Gastroesophageal sphincter (tissue), 4 donors: ENCODE data around the gene ABHD5. TPM values are rescaled to one million over a fixed set of nuclear protein-coding genes. Genes with fewer than 3 reads are reported as not detected.
"Not testable (repeated sequence)": the region's sequence is repeated elsewhere in the genome, so short reads cannot be mapped to it uniquely, and the experiment has no call there.

Experiments
- ATAC-seq: fragments of 150-250 bp; one replicate; pipeline ENCODE4 v1.9.1; 2016; ENCODE audit warnings: mild to moderate bottlenecking, moderate library complexity
- H3K27ac ChIP-seq, 4 donors: fragments of 200-600 bp; sonication (generic) in 3 of 4; 1 replicate in 3 of 4; 2 replicates in 1 of 4; pipeline ENCODE4 v1.5.1; 2016 to 2019
- H3K27me3 ChIP-seq: fragments of 200-600 bp; sonication (generic); one replicate; pipeline ENCODE4 v1.5.1; 2019
- H3K36me3 ChIP-seq, 2 donors: fragments of 200-600 bp; sonication (generic); one replicate each; pipeline ENCODE4 v1.5.1; 2019; ENCODE audit warnings: control low read depth in 1 of 2
- H3K4me1 ChIP-seq, 3 donors: fragments of 200-600 bp; sonication (generic); 1 replicate in 2 of 3; 2 replicates in 1 of 3; pipeline ENCODE4 v1.5.1; 2016 to 2019; ENCODE audit warnings: control low read depth in 2 of 3
- H3K4me3 ChIP-seq, 2 donors: fragments of 200-600 bp; sonication (generic); one replicate each; pipeline ENCODE4 v1.5.1; 2019; ENCODE audit warnings: mild to moderate bottlenecking in 1 of 2, moderate library complexity in 1 of 2
- H3K9me3 ChIP-seq, 3 donors: fragments of 200-600 bp; sonication (generic); one replicate each; pipeline ENCODE4 v1.5.1; 2017 to 2019; ENCODE audit warnings: control low read depth in 2 of 3
- EP300 ChIP-seq: sonication (generic); formaldehyde crosslinking; IDR thresholded peaks from one replicate; pipeline ENCODE4 v1.6.1; 2017; ENCODE audit warnings: antibody characterized with exemption, mild to moderate bottlenecking
- POLR2A ChIP-seq, 2 donors: fragments of 450-650 bp; IDR thresholded peaks; one replicate each; pipeline ENCODE4 v1.6.1; 2017; ENCODE audit warnings: antibody characterized with exemption in 2 of 2, mild to moderate bottlenecking in 2 of 2, moderate library complexity in 1 of 2
- POLR2AphosphoS5 ChIP-seq: sonication (generic); formaldehyde crosslinking; IDR thresholded peaks from one replicate; pipeline ENCODE4 v1.6.1; 2017; ENCODE audit warnings: antibody characterized with exemption
- WGBS, 2 donors: methylation state at CpG; one replicate each; pipeline ENCODE4 v1.1.5; 2018; ENCODE audit warnings: low coverage in 1 of 2; 5-methylcytosine and 5-hydroxymethylcytosine counted together
- total RNA-seq, 4 donors: library from RNA; depleted of rRNA; stranded (reverse); fragments of >200 nt; gene quantifications; one replicate each; pipeline ENCODE4 v1.1.0, GENCODE V29; 2016
- TF ChIP-seq, protein P1 (sequence below), 4 experiments: fragments of 200-600 bp in 2 of 4; fragments of 450-650 bp in 2 of 4; sonication (generic) in 1 of 4; IDR thresholded peaks; one replicate each; pipeline ENCODE4 v1.5.1; 2017 to 2019; ENCODE audit warnings: antibody characterized with exemption in 4 of 4, mild to moderate bottlenecking in 2 of 4, moderate library complexity in 2 of 4

The ABHD5 gene
- total RNA-seq, 4 donors from 2014 or later = 26.1 to 53.2 (median 34.8) TPM

DNA sequence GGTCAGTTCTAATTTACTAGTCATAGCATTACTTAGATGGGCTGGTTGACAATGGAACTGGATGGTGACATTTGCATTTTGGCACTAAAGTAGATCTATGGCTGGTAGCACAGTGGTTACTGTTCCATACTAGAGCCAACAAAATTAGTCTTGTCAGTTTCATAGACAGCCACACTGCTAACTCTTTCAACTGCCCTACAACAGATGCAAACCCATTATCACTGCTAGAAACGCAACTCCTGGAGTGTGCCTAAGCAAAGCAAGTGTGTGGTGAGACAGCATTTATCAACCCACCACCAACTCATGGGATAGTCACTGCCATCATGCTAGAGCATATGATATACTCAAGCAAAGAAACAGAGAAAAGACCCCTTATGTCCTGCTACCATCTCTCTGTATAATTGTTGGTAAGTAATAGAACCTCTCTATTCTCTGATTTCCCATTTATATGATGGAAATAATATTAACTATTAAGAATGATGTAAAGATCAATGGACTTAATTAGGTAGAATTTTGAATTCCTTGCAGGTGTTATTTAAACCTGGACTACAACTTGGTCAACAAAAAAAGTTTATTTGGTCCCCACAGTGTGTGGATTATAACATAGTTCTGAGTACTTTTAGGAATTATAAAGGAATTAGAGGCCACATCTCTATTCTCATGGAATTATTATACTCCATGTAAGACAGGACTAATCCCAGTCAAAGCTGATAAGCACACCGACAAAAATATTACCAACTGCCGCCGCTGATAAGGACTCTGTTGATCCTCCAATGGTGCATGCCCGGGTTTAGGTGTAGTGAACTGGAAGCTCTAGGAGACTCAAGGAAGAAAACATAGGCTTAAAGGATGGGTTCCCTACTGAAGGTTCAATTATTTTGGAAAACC lies 19.9 kb upstream of the ABHD5 start:
- no peaks in the 10 kb centered on the region for H3K9me3 ChIP-seq
- H3K4me3 ChIP-seq = no peak overlapping the region
- no peaks in the 10 kb centered on the region for H3K27me3 ChIP-seq
- H3K4me1 ChIP-seq = no peaks in the 10 kb centered on the region
- ATAC-seq = no peak
- H3K27ac ChIP-seq = no peak overlapping the region
- no peaks in the 10 kb centered on the region for H3K36me3 ChIP-seq
- 90 to 91% methylated on average over 5 of the region's 5 CpGs for WGBS, 2 donors
- TF ChIP-seq POLR2AphosphoS5 (no peak), POLR2A (IDR thresholded peaks at IDR 0.05) (no peak)

DNA sequence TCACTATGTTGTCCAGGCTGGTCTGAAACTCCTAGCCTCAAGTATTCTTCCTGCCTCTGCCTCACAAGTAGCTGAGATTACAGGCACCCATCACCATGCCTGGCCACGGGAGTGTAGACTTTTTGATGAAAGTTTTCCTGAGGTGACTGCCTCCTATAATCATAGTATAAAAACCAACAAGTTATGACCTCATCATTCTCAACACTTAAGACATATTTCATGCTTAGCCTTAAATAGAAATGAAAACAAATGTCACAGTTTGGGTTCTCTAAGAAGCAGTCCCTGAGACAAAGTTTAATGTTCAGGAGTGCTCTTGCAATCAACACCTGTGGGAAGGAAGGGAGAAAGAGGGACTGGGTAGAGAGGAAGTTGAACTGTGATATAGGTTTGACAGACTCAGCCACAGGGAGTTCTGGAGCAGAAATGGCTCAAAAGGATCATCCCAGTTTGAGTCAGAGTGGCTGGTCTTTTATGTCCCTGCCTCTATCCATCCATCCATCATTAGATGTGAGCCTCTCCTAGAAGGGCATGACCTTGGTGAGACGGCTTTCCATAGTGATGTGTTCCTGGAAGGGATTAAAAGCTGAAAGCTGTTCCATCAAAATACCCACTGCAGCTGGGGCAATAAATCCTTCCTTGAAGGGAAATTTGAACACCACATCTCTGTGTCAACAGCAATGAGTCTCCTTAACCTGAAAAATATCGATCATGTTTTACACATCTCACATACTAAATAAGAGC lies 16.2 kb upstream of the ABHD5 start:
- no peak overlapping the region for H3K27ac ChIP-seq
- no peaks in the 10 kb centered on the region for H3K4me1 ChIP-seq
- no peak overlapping the region for H3K4me3 ChIP-seq
- no peak for ATAC-seq
- WGBS, 2 donors = 72 to 88% methylated on average over 2 to 3 of the region's 3 CpGs
- H3K27me3 ChIP-seq = no peaks in the 10 kb centered on the region
- H3K9me3 ChIP-seq = peaks cover 0 to 8% (median 0%) of the 10 kb centered on the region in 3 donors
- no peaks in the 10 kb centered on the region for H3K36me3 ChIP-seq
- TF ChIP-seq POLR2A (IDR thresholded peaks at IDR 0.05) (no peak), EP300 (no peak), POLR2AphosphoS5 (no peak)
- TF ChIP-seq, protein P1, sequence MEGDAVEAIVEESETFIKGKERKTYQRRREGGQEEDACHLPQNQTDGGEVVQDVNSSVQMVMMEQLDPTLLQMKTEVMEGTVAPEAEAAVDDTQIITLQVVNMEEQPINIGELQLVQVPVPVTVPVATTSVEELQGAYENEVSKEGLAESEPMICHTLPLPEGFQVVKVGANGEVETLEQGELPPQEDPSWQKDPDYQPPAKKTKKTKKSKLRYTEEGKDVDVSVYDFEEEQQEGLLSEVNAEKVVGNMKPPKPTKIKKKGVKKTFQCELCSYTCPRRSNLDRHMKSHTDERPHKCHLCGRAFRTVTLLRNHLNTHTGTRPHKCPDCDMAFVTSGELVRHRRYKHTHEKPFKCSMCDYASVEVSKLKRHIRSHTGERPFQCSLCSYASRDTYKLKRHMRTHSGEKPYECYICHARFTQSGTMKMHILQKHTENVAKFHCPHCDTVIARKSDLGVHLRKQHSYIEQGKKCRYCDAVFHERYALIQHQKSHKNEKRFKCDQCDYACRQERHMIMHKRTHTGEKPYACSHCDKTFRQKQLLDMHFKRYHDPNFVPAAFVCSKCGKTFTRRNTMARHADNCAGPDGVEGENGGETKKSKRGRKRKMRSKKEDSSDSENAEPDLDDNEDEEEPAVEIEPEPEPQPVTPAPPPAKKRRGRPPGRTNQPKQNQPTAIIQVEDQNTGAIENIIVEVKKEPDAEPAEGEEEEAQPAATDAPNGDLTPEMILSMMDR (IDR thresholded peaks at IDR 0.05) = no peak

DNA sequence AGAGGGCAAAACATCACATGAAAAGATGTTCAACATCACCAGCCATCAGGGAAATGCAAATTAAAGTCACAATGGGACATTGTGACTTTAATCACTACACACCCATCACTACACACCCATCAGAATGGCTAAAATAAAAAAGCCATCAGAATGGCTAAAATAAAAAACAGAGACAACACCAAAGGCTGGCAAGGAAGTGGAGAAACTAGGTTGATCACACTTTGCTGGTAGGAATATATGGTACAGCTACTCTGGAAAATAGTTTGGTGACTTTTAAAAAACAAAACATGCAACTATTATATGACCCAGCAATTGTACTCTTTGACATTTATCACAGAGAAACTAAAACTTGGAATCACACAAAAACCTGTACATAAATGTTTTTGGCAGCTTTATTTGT lies 15.1 kb upstream of the ABHD5 start:
- H3K27ac ChIP-seq = no peak overlapping the region
- H3K4me3 ChIP-seq = no peak overlapping the region
- H3K27me3 ChIP-seq = no peaks in the 10 kb centered on the region
- ATAC-seq = no peak
- H3K9me3 ChIP-seq = peaks cover 0 to 14% (median 0%) of the 10 kb centered on the region in 3 donors
- no peaks in the 10 kb centered on the region for H3K4me1 ChIP-seq
- H3K36me3 ChIP-seq = no peaks in the 10 kb centered on the region
- TF ChIP-seq EP300 (no peak), POLR2A (IDR thresholded peaks at IDR 0.05) (no peak), POLR2AphosphoS5 (no peak)
- TF ChIP-seq, protein P1 (IDR thresholded peaks at IDR 0.05) = no peak

DNA sequence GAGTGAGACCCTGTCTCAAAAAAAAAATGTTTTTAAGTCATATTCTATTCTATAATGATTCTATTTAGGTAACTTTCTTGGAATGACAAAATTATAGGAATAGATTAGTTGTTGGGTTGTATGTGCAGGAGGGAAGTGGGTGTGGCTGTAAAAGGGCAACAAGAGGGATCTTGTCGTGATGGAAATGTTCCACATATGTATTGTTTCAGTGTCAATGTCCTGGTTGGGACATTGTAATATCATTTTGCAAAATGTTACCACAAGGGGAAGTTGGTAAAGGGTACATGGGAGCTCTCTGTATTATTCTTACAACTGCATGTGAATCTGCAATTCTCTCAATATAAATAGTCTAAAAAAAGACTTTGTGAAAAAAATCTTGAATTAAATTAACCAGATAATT lies 14.3 kb upstream of the ABHD5 start:
- no peak overlapping the region for H3K4me3 ChIP-seq
- H3K4me1 ChIP-seq = no peaks in the 10 kb centered on the region
- no peaks in the 10 kb centered on the region for H3K36me3 ChIP-seq
- H3K27ac ChIP-seq = no peak overlapping the region
- no peak for ATAC-seq
- H3K27me3 ChIP-seq = no peaks in the 10 kb centered on the region
- WGBS, 2 donors = 60 to 70% methylated on average over 1 of the region's 1 CpG
- peaks cover 0 to 17% (median 0%) of the 10 kb centered on the region in 3 donors for H3K9me3 ChIP-seq
- TF ChIP-seq POLR2A (IDR thresholded peaks at IDR 0.05) (no peak), EP300 (no peak), POLR2AphosphoS5 (no peak)
- TF ChIP-seq, protein P1 (IDR thresholded peaks at IDR 0.05) = no peak

DNA sequence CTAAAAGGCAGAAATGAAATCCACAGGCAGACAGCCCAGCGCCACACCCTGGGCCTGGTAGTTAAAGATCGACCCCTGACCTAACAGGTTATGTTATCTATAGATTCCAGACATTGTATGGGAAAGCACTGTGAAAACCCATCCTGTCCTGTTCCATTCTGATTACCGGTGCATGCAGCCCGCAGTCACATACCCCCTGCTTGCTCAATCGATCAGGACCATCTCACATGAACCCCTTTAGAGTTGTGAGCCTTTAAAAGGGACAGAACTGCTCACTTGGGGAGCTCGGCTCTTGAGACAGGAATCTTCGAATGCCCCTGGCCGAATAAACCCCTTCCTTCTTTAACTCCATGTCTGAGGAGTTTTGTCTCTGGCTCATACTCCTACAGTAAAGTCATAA lies 12.4 kb upstream of the ABHD5 start:
- not testable (repeated sequence) for H3K4me3 ChIP-seq, H3K27me3 ChIP-seq, H3K4me1 ChIP-seq, H3K27ac ChIP-seq, ATAC-seq, H3K36me3 ChIP-seq
- whole genome bisulfite sequencing, 2 donors = 96 to 100% methylated on average over 2 to 7 of the region's 8 CpGs
- H3K9me3 ChIP-seq = peaks cover 0 to 17% (median 0%) of the 10 kb centered on the region in 3 donors

DNA sequence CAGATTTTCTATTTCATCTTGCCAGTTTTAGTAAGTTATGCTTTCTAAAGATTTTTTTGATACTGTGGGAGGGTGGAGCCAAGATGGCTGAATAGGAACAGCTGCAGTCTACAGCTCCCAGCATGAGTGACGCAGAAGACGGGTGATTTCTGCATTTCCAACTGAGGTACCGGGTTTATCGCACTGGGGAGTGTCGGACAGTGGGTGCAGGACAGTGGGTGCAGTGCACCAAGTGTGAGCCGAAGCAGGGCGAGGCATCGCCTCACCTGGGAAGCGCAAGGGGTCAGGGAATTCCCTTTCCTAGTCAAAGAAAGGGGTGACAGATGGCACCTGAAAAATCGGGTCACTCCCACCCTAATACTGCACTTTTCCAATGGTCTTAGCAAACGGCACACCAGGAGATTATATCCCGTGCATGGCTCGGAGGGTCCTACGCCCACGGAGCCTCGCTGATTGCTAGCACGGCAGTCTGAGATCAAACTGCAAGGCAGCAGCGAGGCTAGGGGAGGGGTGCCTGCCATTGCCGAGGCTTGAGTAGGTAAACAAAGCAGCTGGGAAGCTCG lies 11.8 kb upstream of the ABHD5 start:
- not testable (repeated sequence) for H3K27ac ChIP-seq, H3K4me3 ChIP-seq, H3K36me3 ChIP-seq, H3K4me1 ChIP-seq, ATAC-seq, H3K27me3 ChIP-seq
- peaks cover 0 to 17% (median 0%) of the 10 kb centered on the region in 3 donors for H3K9me3 ChIP-seq
- WGBS, 2 donors = 96 to 100% methylated on average over 4 to 8 of the region's 20 CpGs

DNA sequence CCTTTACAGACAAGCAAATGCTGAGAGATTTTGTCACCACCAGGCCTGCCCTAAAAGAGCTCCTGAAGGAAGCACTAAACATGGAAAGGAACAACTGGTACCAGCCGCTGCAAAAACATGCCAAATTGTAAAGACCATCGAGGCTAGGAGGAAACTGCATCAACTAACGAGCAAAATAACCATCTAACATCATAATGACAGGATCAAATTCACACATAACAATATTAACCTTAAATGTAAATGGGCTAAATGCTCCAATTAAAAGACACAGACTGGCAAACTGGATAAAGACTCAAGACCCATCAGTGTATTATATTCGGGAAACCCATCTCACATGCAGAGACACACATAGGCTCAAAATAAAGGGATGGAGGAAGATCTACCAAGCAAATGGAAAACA lies 9.9 kb upstream of the ABHD5 start:
- 97% methylated on average over 4 of the region's 4 CpGs; no CpG with 5 or more reads in 1 of the 2 donors for WGBS, 2 donors
- H3K36me3 ChIP-seq, ATAC-seq, H3K27ac ChIP-seq, H3K4me3 ChIP-seq, H3K4me1 ChIP-seq, H3K27me3 ChIP-seq: not testable (repeated sequence)
- peaks cover 0 to 17% (median 0%) of the 10 kb centered on the region in 3 donors for H3K9me3 ChIP-seq
